Mesendoderm (in vitro differentiated cells): ENCODE results near the gene L1CAM.
"Not testable (repeated sequence)": the region's sequence is repeated elsewhere in the genome, so short reads cannot be mapped to it uniquely, and the experiment has no call there.

ENCODE experiments used
- DNase-seq: peaks from one replicate; pipeline ENCODE4 v3.0.0; 2013
- H2AK5ac ChIP-seq: 2 replicates; pipeline ENCODE4 v1.6.1; 2013; ENCODE audit warnings: low read length, inconsistent platforms
- H2BK120ac ChIP-seq: 2 replicates; pipeline ENCODE4 v1.6.1; 2013; ENCODE audit warnings: low read depth, mild to moderate bottlenecking, low read length, moderate library complexity, mixed read lengths
- H2BK15ac ChIP-seq: replicated peaks from 2 replicates; pipeline ENCODE4 v1.6.1; 2013; ENCODE audit warnings: low read depth, mild to moderate bottlenecking, moderate library complexity
- H2BK5ac ChIP-seq: 2 replicates; pipeline ENCODE4 v1.6.1; 2013; ENCODE audit warnings: low read length, inconsistent platforms
- H3K18ac ChIP-seq: 2 replicates; pipeline ENCODE4 v1.6.1; 2013; ENCODE audit warnings: mild to moderate bottlenecking, low read length, mixed read lengths
- H3K23ac ChIP-seq: one replicate; pipeline ENCODE4 v1.6.1; 2013; ENCODE audit warnings: low read length
- H3K27ac ChIP-seq: 2 replicates; pipeline ENCODE4 v1.5.1; 2013; ENCODE audit warnings: low read depth, mild to moderate bottlenecking, inconsistent platforms, low read length, moderate library complexity
- H3K27me3 ChIP-seq: 2 replicates; pipeline ENCODE4 v1.6.1; 2013; ENCODE audit warnings: low read length, control low read depth, mild to moderate bottlenecking, inconsistent platforms; ENCODE audit not compliant: insufficient read depth, poor library complexity
- H3K36me3 ChIP-seq: 2 replicates; pipeline ENCODE4 v1.6.1; 2013; ENCODE audit warnings: low read length, inconsistent platforms; ENCODE audit not compliant: control insufficient read depth, insufficient read depth
- H3K4ac ChIP-seq: one replicate; pipeline ENCODE4 v1.6.1; 2013; ENCODE audit warnings: low read depth, mild to moderate bottlenecking, low read length, moderate library complexity
- H3K4me1 ChIP-seq: 2 replicates; pipeline ENCODE4 v1.6.1; 2013; ENCODE audit warnings: low read depth, low read length, inconsistent platforms; ENCODE audit not compliant: control insufficient read depth
- H3K4me2 ChIP-seq: 2 replicates; pipeline ENCODE4 v1.6.1; 2013; ENCODE audit warnings: low read length
- H3K4me3 ChIP-seq: 2 replicates; pipeline ENCODE4 v1.5.1; 2013; ENCODE audit warnings: mild to moderate bottlenecking, low read length
- H3K56ac ChIP-seq: one replicate; pipeline ENCODE4 v1.6.1; 2013; ENCODE audit warnings: low read length
- H3K79me1 ChIP-seq: 2 replicates; pipeline ENCODE4 v1.6.1; 2013; ENCODE audit warnings: low read length, inconsistent platforms
- H3K79me2 ChIP-seq: 2 replicates; pipeline ENCODE4 v1.6.1; 2013; ENCODE audit warnings: mild to moderate bottlenecking, low read length; ENCODE audit not compliant: control insufficient read depth, insufficient read depth
- H3K9ac ChIP-seq: 2 replicates; pipeline ENCODE4 v1.6.1; 2013; ENCODE audit warnings: low read length, inconsistent platforms
- H4K5ac ChIP-seq: one replicate; pipeline ENCODE4 v1.6.1; 2013; ENCODE audit warnings: low read length
- H4K8ac ChIP-seq: one replicate; pipeline ENCODE4 v1.6.1; 2013; ENCODE audit warnings: low read depth, mild to moderate bottlenecking, control low read depth, low read length, moderate library complexity
- WGBS: extraction: QIAGEN DNeasy Blood & Tissue Kit; methylation state at CpG from one replicate; pipeline ENCODE4 v1.1.7; 2013; ENCODE audit warnings: low lambda C conversion rate, missing lambda C conversion rate; ENCODE audit not compliant: insufficient coverage; ENCODE audit errors: extremely low coverage; 5-methylcytosine and 5-hydroxymethylcytosine counted together

Gene L1CAM

DNA sequence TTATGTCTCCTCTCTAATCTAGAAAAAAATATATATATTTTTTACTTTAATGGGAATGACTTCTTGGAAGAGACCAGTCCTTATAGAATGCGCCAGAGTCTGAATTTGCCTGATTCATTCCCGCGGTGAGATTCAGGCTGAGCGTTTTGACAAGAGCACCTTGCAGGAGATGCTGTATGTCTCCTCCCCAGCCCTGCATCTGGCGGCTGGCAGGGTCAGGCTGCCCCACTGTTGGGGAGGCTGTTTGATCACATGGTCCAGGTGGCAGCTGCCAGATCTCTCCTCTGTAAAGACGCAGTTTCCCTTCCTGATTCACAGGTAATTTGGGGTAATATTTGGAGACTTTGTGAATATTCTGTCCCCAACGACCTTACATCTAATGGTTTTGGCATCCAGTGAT, 65.4 kb downstream of the L1CAM start:
- Histone ChIP-seq H3K56ac (no peak overlapping the region), H2AK5ac (no peak overlapping the region), H3K36me3 (no peaks in the 10 kb centered on the region), H3K4me3 (no peak overlapping the region), H4K5ac (no peak overlapping the region), H3K27ac (no peak overlapping the region), H3K4me1 (no peaks in the 10 kb centered on the region), H3K79me2 (peaks cover 31% of the 10 kb centered on the region), H4K8ac (no peak overlapping the region), H3K4ac (no peak overlapping the region), H3K23ac (no peak overlapping the region), H3K18ac (no peak overlapping the region), H2BK5ac (no peak overlapping the region), H3K9ac (no peak overlapping the region), H3K4me2 (no peak overlapping the region), H2BK15ac (no peak overlapping the region), H3K79me1 (no peaks in the 10 kb centered on the region), H2BK120ac (no peak overlapping the region), H3K27me3 (no peaks in the 10 kb centered on the region)
- DNase-seq: no peak
- WGBS: no CpG with 5 or more reads among the region's 7 CpGs

GRCh38 chrX:153819384-153820040, 66.5 kb downstream of the L1CAM start:
- Histone ChIP-seq H3K4me3 (no peak overlapping the region), H4K8ac (no peak overlapping the region), H2BK5ac (no peak overlapping the region), H3K27ac (peak overlapping the region; percentile 52), H3K4ac (peak overlapping the region; percentile 57), H3K9ac (peak overlapping the region; percentile 75), H3K23ac (no peak overlapping the region), H2BK15ac (no peak overlapping the region), H2AK5ac (no peak overlapping the region), H3K79me2 (peaks cover 24% of the 10 kb centered on the region), H3K56ac (peak overlapping the region; percentile 86), H3K36me3 (no peaks in the 10 kb centered on the region), H3K4me2 (peak overlapping the region; percentile 36), H3K79me1 (no peaks in the 10 kb centered on the region), H4K5ac (no peak overlapping the region), H3K27me3 (no peaks in the 10 kb centered on the region), H2BK120ac (no peak overlapping the region), H3K18ac (peak overlapping the region; percentile 43), H3K4me1 (no peaks in the 10 kb centered on the region)
- DNase-seq: peak; percentile 54
- WGBS: no CpG with 5 or more reads among the region's 23 CpGs

DNA sequence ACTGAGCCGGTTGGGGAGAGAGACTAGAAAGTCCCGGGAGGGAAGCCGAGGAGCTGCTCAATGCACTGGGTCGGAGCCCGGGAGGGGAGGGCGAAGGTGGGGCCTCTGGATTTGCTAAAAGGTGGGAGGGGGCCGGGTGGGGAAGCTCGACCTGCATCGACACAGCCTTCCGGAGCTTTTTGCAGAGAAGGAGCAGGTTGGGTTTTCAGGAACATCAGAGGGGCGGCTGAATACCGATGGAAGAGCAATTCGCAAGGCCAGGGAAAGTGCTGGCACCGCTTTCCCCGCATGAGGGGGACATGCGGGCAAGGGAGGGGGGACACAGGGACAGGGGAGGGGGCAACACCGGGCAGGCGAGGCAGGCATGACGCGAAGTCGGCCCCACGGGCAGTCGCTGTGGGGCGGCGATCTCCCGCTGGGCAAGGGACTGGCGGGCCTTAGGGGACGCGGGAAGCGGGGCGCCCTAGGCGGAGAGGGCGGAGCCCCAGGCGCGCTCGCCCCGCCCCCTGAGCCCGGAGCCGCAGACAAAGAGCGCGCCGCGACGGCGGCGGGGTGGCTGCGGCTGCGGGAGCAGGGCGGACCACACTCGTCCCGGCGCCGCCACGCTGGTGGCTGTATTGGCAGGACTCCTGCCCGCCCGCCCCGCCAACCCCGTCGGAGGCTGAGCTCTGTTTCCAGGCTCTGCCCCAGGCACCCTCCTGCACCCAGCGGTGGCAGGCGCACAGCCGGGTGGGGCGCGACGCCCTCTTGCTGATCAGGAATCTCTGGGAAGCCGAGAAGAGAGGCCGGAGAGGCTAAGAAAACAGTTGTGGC, 67.2 kb downstream of the L1CAM start:
- H2BK15ac ChIP-seq: no peak overlapping the region
- no peaks in the 10 kb centered on the region for H3K27me3 ChIP-seq
- H2BK5ac ChIP-seq: no peak overlapping the region
- no peaks in the 10 kb centered on the region for H3K4me1 ChIP-seq
- H2AK5ac ChIP-seq: no peak overlapping the region
- no peaks in the 10 kb centered on the region for H3K36me3 ChIP-seq
- H3K4me3 ChIP-seq: no peak overlapping the region
- peaks cover 18% of the 10 kb centered on the region for H3K79me2 ChIP-seq
- H4K8ac ChIP-seq: no peak overlapping the region
- peak; percentile 66 for DNase-seq
- H3K4me2 ChIP-seq: peak overlapping the region; percentile 44
- no peak overlapping the region for H3K18ac ChIP-seq
- no CpG with 5 or more reads among the region's 67 CpGs for WGBS
- H3K23ac ChIP-seq: no peak overlapping the region
- H3K4ac ChIP-seq: peak overlapping the region; percentile 57
- peak overlapping the region; percentile 75 for H3K9ac ChIP-seq
- no peak overlapping the region for H4K5ac ChIP-seq
- H3K56ac ChIP-seq: peak overlapping the region; percentile 86
- H3K79me1 ChIP-seq: no peaks in the 10 kb centered on the region
- peak overlapping the region; percentile 52 for H3K27ac ChIP-seq
- H2BK120ac ChIP-seq: no peak overlapping the region

DNA sequence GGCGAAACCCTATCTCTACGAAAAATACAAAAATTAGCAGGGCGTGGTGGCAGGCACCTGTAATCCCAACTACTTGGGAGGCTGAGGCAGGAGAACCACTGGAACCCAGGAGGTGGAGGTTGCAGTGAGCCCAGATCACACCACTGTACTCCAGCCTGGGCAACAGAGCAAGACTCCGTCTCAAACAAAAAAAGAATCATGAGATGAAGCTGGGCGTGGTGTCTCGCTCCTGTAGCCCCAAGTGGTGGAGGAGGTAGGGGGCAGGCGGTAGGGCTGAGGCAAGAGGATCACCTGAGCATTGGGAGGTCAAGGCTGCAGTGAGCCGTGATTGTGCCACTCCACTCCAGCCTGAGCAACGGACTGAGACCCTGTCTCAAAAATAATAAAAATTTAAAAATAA, 67.9 kb downstream of the L1CAM start:
- not testable (repeated sequence) for H2BK5ac ChIP-seq, H3K27ac ChIP-seq
- no CpG with 5 or more reads among the region's 9 CpGs for WGBS

DNA sequence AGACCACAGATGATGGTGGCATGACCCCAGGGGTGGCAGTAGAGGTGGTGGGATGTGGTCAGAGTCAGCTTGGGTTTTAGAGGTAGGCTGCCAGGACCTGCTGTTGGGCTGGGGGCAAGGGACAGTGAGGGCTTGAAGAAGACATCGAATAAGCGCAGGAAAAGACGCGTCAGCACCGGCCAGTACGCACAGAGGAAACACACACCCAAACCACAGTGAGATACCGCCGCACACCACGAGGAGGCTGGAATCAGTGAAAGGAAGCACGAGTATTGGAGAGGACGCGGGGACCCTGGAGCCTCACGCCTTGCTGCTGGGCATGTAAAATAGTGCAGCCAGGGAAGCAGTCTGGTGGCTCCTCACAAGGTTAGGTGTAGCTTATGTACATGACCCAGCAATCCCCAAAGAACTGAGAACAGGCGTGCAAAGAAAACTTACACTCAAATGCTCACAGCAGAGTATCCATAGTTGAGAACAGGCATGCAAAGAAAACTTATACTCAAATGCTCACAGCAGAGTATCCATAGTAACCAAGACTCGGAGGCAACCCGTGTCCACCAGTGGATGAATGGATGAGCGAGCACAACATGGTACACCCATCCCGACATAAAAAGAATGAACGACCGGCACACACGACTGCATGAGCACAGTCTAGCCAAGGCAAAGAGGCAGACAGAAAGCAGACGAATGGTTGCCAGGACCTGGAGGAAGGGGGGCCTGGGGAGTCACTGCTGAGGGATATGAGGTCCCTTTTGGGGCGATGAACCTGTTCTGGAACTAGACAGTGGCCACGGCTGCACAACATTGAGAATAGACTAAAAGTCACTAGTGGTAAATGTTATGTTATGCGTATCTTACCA, 68.9 kb downstream of the L1CAM start:
- peaks cover 19% of the 10 kb centered on the region for H3K79me2 ChIP-seq
- H3K9ac ChIP-seq: no peak overlapping the region
- no peak overlapping the region for H3K27ac ChIP-seq
- no peak overlapping the region for H2BK120ac ChIP-seq
- no peaks in the 10 kb centered on the region for H3K27me3 ChIP-seq
- no peak overlapping the region for H3K4me2 ChIP-seq
- no peak overlapping the region for H4K5ac ChIP-seq
- no peak overlapping the region for H3K23ac ChIP-seq
- H2BK15ac ChIP-seq: no peak overlapping the region
- WGBS: no CpG with 5 or more reads among the region's 25 CpGs
- H3K18ac ChIP-seq: no peak overlapping the region
- no peaks in the 10 kb centered on the region for H3K36me3 ChIP-seq
- H3K56ac ChIP-seq: no peak overlapping the region
- no peak overlapping the region for H3K4ac ChIP-seq
- H2BK5ac ChIP-seq: no peak overlapping the region
- no peak for DNase-seq
- H3K79me1 ChIP-seq: no peaks in the 10 kb centered on the region
- no peak overlapping the region for H4K8ac ChIP-seq
- H3K4me1 ChIP-seq: no peaks in the 10 kb centered on the region
- no peak overlapping the region for H2AK5ac ChIP-seq
- no peak overlapping the region for H3K4me3 ChIP-seq

More for the DNA sequence above, 67.9 kb downstream of the L1CAM start:
- peaks cover 17% of the 10 kb centered on the region for H3K79me2 ChIP-seq
- not testable (repeated sequence) for H3K18ac ChIP-seq, H4K5ac ChIP-seq, H2BK120ac ChIP-seq, H3K23ac ChIP-seq, H3K4me3 ChIP-seq, H3K4ac ChIP-seq, H2BK15ac ChIP-seq, H2AK5ac ChIP-seq, H3K4me1 ChIP-seq, H3K36me3 ChIP-seq, H3K9ac ChIP-seq, H3K56ac ChIP-seq, DNase-seq, H3K27me3 ChIP-seq, H3K79me1 ChIP-seq, H4K8ac ChIP-seq, H3K4me2 ChIP-seq
